Right ventricle myocardium superior (tissue), 1 donor: Measurements from ENCODE around the gene FAM216A. TPM values are rescaled to one million over a fixed set of nuclear protein-coding genes. Genes with fewer than 3 reads are reported as not detected.
"Not testable (repeated sequence)": the region's sequence is repeated elsewhere in the genome, so short reads cannot be mapped to it uniquely, and the experiment has no call there.

ENCODE experiments used
- ATAC-seq: fragments of 200-7000 bp; cut with Tn5 transposase; one replicate; pipeline ENCODE4 v1.9.1; 2020; ENCODE audit warnings: mild to moderate bottlenecking; ENCODE audit not compliant: poor library complexity
- DNase-seq: peaks from one replicate; pipeline ENCODE4 v3.0.0-alpha.2; 2020
- intact Hi-C: fragments of 100-400 bp; cut with DNase I; formaldehyde crosslinking; loops from one replicate; pipeline ENCODE4 v1.11.2; 2022
- total RNA-seq: library from RNA; stranded (reverse); fragmentation: NEBNext Ultra II Directional; extraction: Animal tissue kit (Norgen Biotek cat#: 25700); gene quantifications from one replicate; pipeline ENCODE4 v1.2.1, GENCODE V29; 2021
- donor health status: DM: no; HTN: yes; CAD: no; lungs with severe emphysema.

The FAM216A gene
- total RNA-seq, 1 donor from 2014 or later = 3.3 TPM

DNA sequence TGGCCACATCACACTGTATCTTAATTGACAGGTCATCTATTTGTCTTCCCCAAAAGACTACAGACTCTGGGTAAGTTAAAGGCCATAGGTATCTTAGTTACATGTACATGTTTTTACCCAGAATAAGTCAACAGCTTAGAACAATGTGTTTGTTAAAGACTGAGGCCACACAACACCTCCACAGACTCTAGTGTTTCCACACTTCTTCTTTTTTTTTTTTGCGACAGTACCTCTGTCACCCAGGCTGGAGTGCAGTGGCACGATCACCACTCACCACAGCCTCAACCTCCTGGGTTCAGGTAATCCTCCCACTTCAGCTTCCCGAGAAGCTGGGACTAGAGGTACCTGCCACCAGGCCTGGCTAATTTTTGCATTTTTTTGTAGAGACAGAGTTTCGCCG, 1.9 kb upstream of the FAM216A start:
- intact Hi-C loops = no loop called here
- no peak for ATAC-seq
- DNase-seq = no peak

DNA sequence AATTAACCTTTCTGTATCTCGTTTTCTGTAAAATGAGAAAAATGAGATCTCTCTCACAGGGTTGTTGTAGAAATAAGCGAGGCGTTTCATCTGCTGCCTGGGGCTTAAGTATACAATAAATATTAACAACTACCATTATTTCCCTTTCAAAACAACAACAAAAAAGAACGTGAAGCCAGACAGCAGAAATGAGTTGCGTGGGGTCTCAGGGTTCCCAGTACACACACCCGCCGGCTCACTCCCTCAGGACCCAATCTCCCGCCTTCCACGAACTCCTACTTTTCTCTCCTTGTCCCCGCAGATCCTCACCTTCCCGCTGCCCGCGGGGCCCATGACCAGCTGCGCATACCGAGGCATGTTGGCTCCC, 815 bp upstream of the FAM216A start:
- no peak for DNase-seq
- intact Hi-C loops = no loop called here
- ATAC-seq = no peak

- ATAC-seq (no peak), DNase-seq (no peak)
- intact Hi-C loops = no loop called here
Observed at GRCh38 chr12:110475426-110475825, 6.8 kb downstream of the FAM216A start.

- intact Hi-C loops = no loop called here
- ATAC-seq = no peak
- no peak for DNase-seq
Observed at GRCh38 chr12:110498984-110499706, 30.5 kb downstream of the FAM216A start.

GRCh38 chr12:110501399-110501751, 32.7 kb downstream of the FAM216A start:
- ATAC-seq (peak; percentile 33), DNase-seq (no peak)

GRCh38 chr12:110501752-110502738, 33.4 kb downstream of the FAM216A start, which contains the start of the genes RAD9B and VPS29:
Gene RAD9B (plus strand): TSS chr12:110502331. CDS start chr12:110502338, 7 bp downstream.
Gene VPS29 (minus strand): TSS chr12:110502111. CDS start chr12:110502051, 60 bp downstream.
- intact Hi-C loops = no loop called here
- peak; percentile 99 for DNase-seq

More at GRCh38 chr12:110501399-110501751, 32.7 kb downstream of the FAM216A start:
- intact Hi-C loops = no loop called here

GRCh38 chr12:110503432-110503831, 34.8 kb downstream of the FAM216A start:
- intact Hi-C loops = no loop called here

More at GRCh38 chr12:110501752-110502738, 33.4 kb downstream of the FAM216A start, which contains the start of the genes RAD9B and VPS29:
- ATAC-seq = peak; percentile 97

DNA sequence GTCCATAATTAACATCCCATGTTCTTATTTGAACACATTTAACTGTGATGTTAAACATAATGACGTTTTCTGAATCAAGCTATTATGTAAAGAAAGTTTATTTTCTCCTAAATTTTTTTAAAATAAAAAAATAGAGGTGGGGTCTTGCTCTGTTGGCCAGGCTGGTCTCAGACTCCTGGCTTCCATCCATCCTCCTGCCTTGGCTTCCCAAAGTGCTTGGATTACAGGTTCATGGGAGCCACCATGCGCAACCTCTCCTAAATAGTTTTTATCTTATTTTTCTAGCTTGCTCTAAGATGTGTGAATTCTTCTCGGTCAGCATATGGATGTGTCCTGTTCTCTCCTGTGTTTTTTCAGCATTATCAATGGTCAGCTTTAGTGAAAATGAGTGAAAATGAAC, 36.7 kb downstream of the FAM216A start:
- intact Hi-C loops = no loop called here
- DNase-seq = no peak
- ATAC-seq = no peak

More at GRCh38 chr12:110503432-110503831, 34.8 kb downstream of the FAM216A start:
- ATAC-seq (no peak), DNase-seq (no peak)

GRCh38 chr12:110508071-110508586, 39.5 kb downstream of the FAM216A start:
- intact Hi-C loops = no loop called here
- ATAC-seq = no peak
- DNase-seq = no peak

DNA sequence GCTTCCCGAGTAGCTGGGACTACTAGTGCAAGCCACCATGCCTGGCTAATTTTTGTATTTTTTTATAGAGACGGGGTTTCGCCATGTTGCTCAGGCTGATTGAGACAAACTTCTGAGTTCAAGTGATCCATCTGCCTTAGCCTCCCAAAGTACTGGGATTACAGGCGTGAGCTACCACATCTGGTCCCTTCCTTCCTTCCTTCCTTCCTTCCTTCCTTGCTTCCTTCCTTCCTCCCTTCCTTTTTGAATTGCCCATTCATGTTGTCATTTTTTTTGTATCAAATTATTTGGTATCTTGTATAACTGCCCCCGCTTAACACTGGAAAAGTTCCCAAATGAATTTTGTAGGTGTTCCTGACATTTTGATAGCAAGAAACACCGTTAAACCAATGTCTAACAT, 45.2 kb downstream of the FAM216A start:
- ATAC-seq = no peak
- intact Hi-C loops = loop anchor here (5.0 kb wide), 1 partner anchor 88 kb away; no protein-coding TSS in a partner anchor
- no peak for DNase-seq

- intact Hi-C loops = loop anchor here (5.0 kb wide), 1 partner anchor 88 kb away; no protein-coding TSS in a partner anchor
- ATAC-seq (no peak), DNase-seq (no peak)
Observed at GRCh38 chr12:110514363-110514762, 45.7 kb downstream of the FAM216A start.

DNA sequence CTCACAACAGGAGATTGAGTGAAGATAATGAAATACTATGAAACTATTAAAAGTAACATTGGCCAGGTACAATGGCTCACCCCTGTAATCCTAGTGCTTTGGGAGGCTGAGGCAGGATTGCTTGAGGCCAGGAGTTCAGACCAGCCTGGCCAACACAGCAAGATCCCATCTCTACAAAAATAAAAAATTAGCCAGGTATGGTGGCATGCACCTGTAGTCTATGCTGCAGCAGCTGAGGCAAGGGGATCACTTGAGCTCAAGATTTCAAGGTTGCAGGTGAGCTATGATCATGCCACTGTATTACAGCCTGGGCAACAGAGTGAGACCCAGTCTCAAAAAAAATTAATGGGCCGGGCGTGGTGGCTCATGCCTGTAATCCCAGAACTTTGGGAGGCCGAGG, 48.4 kb downstream of the FAM216A start:
- DNase-seq = no peak
- intact Hi-C loops = no loop called here
- ATAC-seq = no peak

DNA sequence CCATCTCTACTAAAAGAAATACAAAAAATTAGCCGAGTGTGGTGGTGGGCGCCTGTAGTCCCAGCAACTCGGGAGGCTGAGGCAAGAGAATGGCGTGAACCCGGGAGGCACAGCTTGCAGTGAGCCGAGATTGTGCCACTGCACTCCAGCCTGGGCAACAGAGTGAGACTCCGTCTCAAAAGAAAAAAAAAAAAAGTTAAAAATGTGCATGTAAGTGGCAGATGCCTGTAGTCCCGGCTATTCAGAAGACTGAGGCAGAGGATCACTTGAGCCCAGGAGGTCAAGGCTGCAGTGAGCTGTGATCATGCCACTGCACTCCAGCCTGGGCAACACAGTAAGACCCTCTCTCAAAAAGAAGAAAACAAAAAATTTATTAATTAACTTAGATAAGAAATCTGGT, 49.4 kb downstream of the FAM216A start:
- intact Hi-C loops, DNase-seq, ATAC-seq: not testable (repeated sequence)

- intact Hi-C loops = loop anchor here (10.0 kb wide), 1 partner anchor 314 kb away; no protein-coding TSS in a partner anchor
- not testable (repeated sequence) for DNase-seq, ATAC-seq
Observed at GRCh38 chr12:110520876-110521712, 52.4 kb downstream of the FAM216A start.

DNA sequence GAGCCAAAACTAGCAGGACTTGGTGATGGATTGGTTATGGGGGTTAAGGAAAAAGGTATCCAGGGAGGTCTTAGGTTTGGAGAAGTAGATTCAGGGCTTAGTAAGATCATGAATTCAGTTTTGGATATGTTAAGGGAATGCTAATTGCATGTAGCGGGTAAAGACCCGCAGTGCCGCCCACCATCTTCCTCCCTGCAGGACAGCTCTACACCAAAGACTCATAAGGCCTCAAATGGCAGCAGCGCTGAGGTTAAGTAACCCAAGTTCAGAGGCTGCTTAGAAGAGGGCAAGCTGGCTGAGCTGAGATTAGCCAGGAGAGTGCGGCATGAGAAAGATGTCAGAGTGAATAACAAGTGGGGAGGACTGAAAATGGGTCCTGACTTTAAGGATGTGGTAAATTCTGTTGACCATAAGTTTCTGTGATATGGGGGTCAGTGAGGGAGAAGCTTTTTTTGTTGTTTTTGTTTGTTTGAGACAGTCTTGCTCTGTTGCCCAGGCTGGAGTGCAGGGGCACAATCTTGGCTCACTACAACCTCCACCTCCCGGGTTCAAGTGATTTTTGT, 59.7 kb downstream of the FAM216A start:
- intact Hi-C loops = loop anchor here (10.0 kb wide), 1 partner anchor 306 kb away; no protein-coding TSS in a partner anchor
- ATAC-seq (no peak), DNase-seq (no peak)

- no peak for DNase-seq
- no peak for ATAC-seq
Observed at GRCh38 chr12:110530511-110530910, 61.9 kb downstream of the FAM216A start.

GRCh38 chr12:110531741-110532333, 63.2 kb downstream of the FAM216A start:
- intact Hi-C loops = no loop called here
- no peak for ATAC-seq
- DNase-seq = no peak

More at GRCh38 chr12:110530511-110530910, 61.9 kb downstream of the FAM216A start:
- intact Hi-C loops = no loop called here
